ENCODE results near the gene MPL.

- TF ChIP-seq POLR2AphosphoS5 (IDR thresholded peaks at IDR 0.05; ENCODE audit: low read depth, low read length) (no peak), TAF1 (IDR thresholded peaks at IDR 0.05; ENCODE audit: borderline replicate concordance, insufficient read depth, low read length) (no peak), SIN3A (IDR thresholded peaks at IDR 0.05; ENCODE audit: borderline replicate concordance, insufficient read depth, low read length) (no peak), FOXP2 (optimal IDR thresholded peaks at IDR 0.05; ENCODE audit: borderline replicate concordance, extremely low read depth, extremely low read length, insufficient read depth) (no peak)
- TF ChIP-seq, protein P1, sequence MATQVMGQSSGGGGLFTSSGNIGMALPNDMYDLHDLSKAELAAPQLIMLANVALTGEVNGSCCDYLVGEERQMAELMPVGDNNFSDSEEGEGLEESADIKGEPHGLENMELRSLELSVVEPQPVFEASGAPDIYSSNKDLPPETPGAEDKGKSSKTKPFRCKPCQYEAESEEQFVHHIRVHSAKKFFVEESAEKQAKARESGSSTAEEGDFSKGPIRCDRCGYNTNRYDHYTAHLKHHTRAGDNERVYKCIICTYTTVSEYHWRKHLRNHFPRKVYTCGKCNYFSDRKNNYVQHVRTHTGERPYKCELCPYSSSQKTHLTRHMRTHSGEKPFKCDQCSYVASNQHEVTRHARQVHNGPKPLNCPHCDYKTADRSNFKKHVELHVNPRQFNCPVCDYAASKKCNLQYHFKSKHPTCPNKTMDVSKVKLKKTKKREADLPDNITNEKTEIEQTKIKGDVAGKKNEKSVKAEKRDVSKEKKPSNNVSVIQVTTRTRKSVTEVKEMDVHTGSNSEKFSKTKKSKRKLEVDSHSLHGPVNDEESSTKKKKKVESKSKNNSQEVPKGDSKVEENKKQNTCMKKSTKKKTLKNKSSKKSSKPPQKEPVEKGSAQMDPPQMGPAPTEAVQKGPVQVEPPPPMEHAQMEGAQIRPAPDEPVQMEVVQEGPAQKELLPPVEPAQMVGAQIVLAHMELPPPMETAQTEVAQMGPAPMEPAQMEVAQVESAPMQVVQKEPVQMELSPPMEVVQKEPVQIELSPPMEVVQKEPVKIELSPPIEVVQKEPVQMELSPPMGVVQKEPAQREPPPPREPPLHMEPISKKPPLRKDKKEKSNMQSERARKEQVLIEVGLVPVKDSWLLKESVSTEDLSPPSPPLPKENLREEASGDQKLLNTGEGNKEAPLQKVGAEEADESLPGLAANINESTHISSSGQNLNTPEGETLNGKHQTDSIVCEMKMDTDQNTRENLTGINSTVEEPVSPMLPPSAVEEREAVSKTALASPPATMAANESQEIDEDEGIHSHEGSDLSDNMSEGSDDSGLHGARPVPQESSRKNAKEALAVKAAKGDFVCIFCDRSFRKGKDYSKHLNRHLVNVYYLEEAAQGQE (IDR thresholded peaks at IDR 0.05; ENCODE audit: insufficient read depth in 1 of 2, low read depth in 2 of 2, low read length in 2 of 2), result no peak
These were observed 22.1 kb downstream of the MPL start for GRCh38 chr1:43359696-43360095.
